KBM-7 (cell line): Measurements from ENCODE around the gene ZSCAN16.

ENCODE experiments used
- DNase-seq: peaks from one replicate; pipeline ENCODE4 v3.0.0-alpha.2; 2015
- in situ Hi-C: fragments of 300-500 bp; cut with MboI; formaldehyde crosslinking; loops from 2 replicates; pipeline ENCODE4 v1.14.3; 2020; ENCODE audit warnings: low sequenced_read_pairs, low pct_unique_long_range_greater_than_20kb, mixed read lengths

Gene ZSCAN16

GRCh38 chr6:28160233-28160632, 35.8 kb downstream of the ZSCAN16 start:
- DNase-seq, result no peak
- in situ Hi-C loops, result no loop called here

GRCh38 chr6:28161410-28162079, 37.1 kb downstream of the ZSCAN16 start:
- in situ Hi-C loops, result no loop called here
- DNase-seq, result peak; percentile 95

GRCh38 chr6:28165563-28165962, 41.2 kb downstream of the ZSCAN16 start:
- DNase-seq, result no peak
- in situ Hi-C loops, result no loop called here

DNA sequence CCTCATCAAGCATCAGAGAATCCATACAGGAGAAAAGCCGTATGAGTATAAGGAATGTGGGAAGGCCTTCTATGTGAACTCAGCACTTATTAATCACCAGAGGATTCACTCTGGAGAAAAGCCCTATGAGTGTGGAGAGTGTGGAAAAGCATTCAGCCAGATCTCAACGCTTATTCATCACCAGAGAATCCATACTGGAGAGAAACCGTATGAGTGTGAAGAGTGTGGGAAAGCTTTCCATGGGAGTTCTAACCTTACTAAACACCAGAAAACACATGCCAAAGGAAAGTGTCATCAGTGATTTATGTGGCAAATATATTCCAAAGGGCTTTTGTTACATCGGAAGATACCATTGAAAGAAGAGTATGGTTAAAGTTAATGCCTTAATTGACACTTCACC, 42.7 kb downstream of the ZSCAN16 start:
- in situ Hi-C loops, result no loop called here
- no peak for DNase-seq

GRCh38 chr6:28167926-28168325, 43.5 kb downstream of the ZSCAN16 start:
- in situ Hi-C loops, result no loop called here
- DNase-seq, result no peak

- in situ Hi-C loops, result no loop called here
- DNase-seq, result no peak
These were observed 46.9 kb downstream of the ZSCAN16 start for GRCh38 chr6:28171271-28171670.

DNA sequence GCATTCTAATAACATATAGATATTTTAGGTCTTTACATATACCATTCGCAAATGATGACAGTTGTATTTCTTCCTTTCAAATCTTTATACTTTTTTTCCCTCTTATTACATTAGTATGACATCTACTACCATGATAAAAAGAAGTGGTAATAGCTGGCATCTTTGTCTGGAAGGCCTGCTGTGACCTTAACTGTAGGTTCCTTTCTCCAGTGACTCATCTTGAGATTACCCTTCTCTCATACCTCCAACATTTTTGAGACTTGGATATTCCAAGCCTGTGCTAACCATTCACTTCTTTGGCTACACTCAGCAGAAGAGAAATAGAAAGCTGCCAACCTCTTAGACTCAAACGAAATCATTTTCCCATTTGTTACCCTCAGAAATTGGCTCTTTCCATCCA, 47.6 kb downstream of the ZSCAN16 start:
- in situ Hi-C loops, result no loop called here
- no peak for DNase-seq

- in situ Hi-C loops, result no loop called here
- DNase-seq, result no peak
These were observed 52.0 kb downstream of the ZSCAN16 start for GRCh38 chr6:28176373-28176772.
